IPS-15b (cell line): ENCODE data around the gene DNAAF5.
A peak's percentile ranks its signal among the peaks of the same experiment; 100 is the strongest.

Source experiments
- H3K27me3 ChIP-seq: one replicate; pipeline ENCODE4 v1.6.1; 2013; ENCODE audit warnings: low read length; ENCODE audit not compliant: control insufficient read depth, insufficient read depth
- H3K36me3 ChIP-seq: one replicate; pipeline ENCODE4 v1.6.1; 2013; ENCODE audit warnings: low read length; ENCODE audit not compliant: control insufficient read depth, insufficient read depth
- H3K4me1 ChIP-seq: one replicate; pipeline ENCODE4 v1.6.1; 2013; ENCODE audit warnings: mild to moderate bottlenecking, low read length; ENCODE audit not compliant: control insufficient read depth, insufficient read depth
- H3K4me3 ChIP-seq: one replicate; pipeline ENCODE4 v1.5.1; 2013; ENCODE audit warnings: low read depth, low read length
- H3K9ac ChIP-seq: one replicate; pipeline ENCODE4 v1.6.1; 2013; ENCODE audit warnings: low read depth, mild to moderate bottlenecking, low read length
- H3K9me3 ChIP-seq: one replicate; pipeline ENCODE4 v1.6.1; 2013; ENCODE audit warnings: mild to moderate bottlenecking, low read length; ENCODE audit not compliant: control insufficient read depth, insufficient read depth

DNAAF5 gene

GRCh38 chr7:831596-832166, 105.2 kb downstream of the DNAAF5 start:
- Histone ChIP-seq H3K9ac (no peak overlapping the region), H3K27me3 (no peaks in the 10 kb centered on the region), H3K36me3 (peaks cover 19% of the 10 kb centered on the region), H3K9me3 (no peaks in the 10 kb centered on the region), H3K4me3 (no peak overlapping the region), H3K4me1 (peaks cover 14% of the 10 kb centered on the region)

GRCh38 chr7:832167-832967, 105.9 kb downstream of the DNAAF5 start, which contains the start of gene SUN1:
Gene SUN1, plus strand, starts transcription at chr7:832476. Its CDS starts 49 bp downstream, at chr7:832525.
- H3K4me3 ChIP-seq, result no peak within 1 kb of the TSS
- peaks cover 14% of the 10 kb centered on the region for H3K4me1 ChIP-seq
- no peak within 1 kb of the TSS for H3K9ac ChIP-seq
- no peaks in the 10 kb centered on the region for H3K9me3 ChIP-seq
- no peaks in the 10 kb centered on the region for H3K27me3 ChIP-seq
- H3K36me3 ChIP-seq, result peaks cover 25% of the 10 kb centered on the region

- H3K9me3 ChIP-seq, result no peaks in the 10 kb centered on the region
- no peak overlapping the region for H3K4me3 ChIP-seq
- H3K4me1 ChIP-seq, result peaks cover 14% of the 10 kb centered on the region
- peaks cover 25% of the 10 kb centered on the region for H3K36me3 ChIP-seq
- no peak overlapping the region for H3K9ac ChIP-seq
- H3K27me3 ChIP-seq, result no peaks in the 10 kb centered on the region
These were observed 106.5 kb downstream of the DNAAF5 start for GRCh38 chr7:832968-833424.

- Histone ChIP-seq H3K4me1 (peaks cover 14% of the 10 kb centered on the region), H3K9ac (peak overlapping the region; percentile 8), H3K36me3 (peaks cover 26% of the 10 kb centered on the region), H3K27me3 (no peaks in the 10 kb centered on the region), H3K4me3 (no peak overlapping the region), H3K9me3 (no peaks in the 10 kb centered on the region)
These were observed 107.2 kb downstream of the DNAAF5 start for GRCh38 chr7:833601-834258.

GRCh38 chr7:834277-834676, 107.8 kb downstream of the DNAAF5 start:
- H3K9ac ChIP-seq, result no peak overlapping the region
- H3K4me3 ChIP-seq, result no peak overlapping the region
- peaks cover 14% of the 10 kb centered on the region for H3K4me1 ChIP-seq
- H3K9me3 ChIP-seq, result no peaks in the 10 kb centered on the region
- peaks cover 30% of the 10 kb centered on the region for H3K36me3 ChIP-seq
- no peaks in the 10 kb centered on the region for H3K27me3 ChIP-seq

DNA sequence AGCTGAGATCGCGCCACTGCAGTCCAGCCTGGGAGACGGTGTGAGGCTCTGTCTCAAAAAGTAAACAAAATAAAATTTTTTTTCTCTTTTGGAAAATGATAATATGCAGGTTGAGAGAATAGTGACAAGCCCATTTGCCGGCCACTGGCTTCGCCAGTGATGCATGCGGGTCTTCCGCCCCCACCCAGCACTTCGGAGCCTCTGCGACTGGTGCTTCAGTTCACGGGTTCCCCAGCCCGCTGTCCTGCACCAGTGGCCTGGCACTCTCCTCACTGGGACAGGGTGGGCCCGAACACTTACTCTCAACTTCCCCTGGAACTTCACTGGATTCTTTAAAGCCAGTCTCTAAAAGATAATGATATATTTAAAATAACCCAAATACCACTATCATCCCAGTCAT, 108.5 kb downstream of the DNAAF5 start:
- H3K27me3 ChIP-seq, result no peaks in the 10 kb centered on the region
- no peak overlapping the region for H3K4me3 ChIP-seq
- H3K36me3 ChIP-seq, result peaks cover 33% of the 10 kb centered on the region
- peaks cover 14% of the 10 kb centered on the region for H3K4me1 ChIP-seq
- H3K9ac ChIP-seq, result no peak overlapping the region
- H3K9me3 ChIP-seq, result no peaks in the 10 kb centered on the region

GRCh38 chr7:835485-836401, 109.2 kb downstream of the DNAAF5 start:
- Histone ChIP-seq H3K9me3 (no peaks in the 10 kb centered on the region), H3K4me1 (peaks cover 14% of the 10 kb centered on the region), H3K36me3 (peaks cover 34% of the 10 kb centered on the region), H3K27me3 (no peaks in the 10 kb centered on the region), H3K4me3 (no peak overlapping the region), H3K9ac (no peak overlapping the region)
